Measurements from ENCODE around the gene COL7A1.

GRCh38 chr3:48641396-48641795 lies 46.3 kb upstream of the COL7A1 start:
- TF ChIP-seq EZH2 (IDR thresholded peaks at IDR 0.05; ENCODE audit: borderline replicate concordance, insufficient read depth, low read depth, low read length, poor library complexity, severe bottlenecking) = no peak
- TF ChIP-seq CTCF (IDR thresholded peaks at IDR 0.05) = no peak

Measured in B cell (primary cell).